HFFc6 (cell line): ENCODE data around the gene SPAG8. TPM values are rescaled to one million over a fixed set of nuclear protein-coding genes. Genes with fewer than 3 reads are reported as not detected.
A peak's percentile ranks its signal among the peaks of the same experiment; 100 is the strongest.

ENCODE experiments used
- DNase-seq: peaks from one replicate; pipeline ENCODE4 v3.0.0-alpha.2; 2018
- H3K27ac Mint-ChIP-seq: 2 replicates; pipeline ENCODE4 v1.8.0; 2020; ENCODE audit warnings: mild to moderate bottlenecking, mixed read lengths
- H3K27me3 Mint-ChIP-seq: 2 replicates; pipeline ENCODE4 v1.8.0; 2021; ENCODE audit warnings: mild to moderate bottlenecking, moderate library complexity, mixed read lengths; ENCODE audit not compliant: insufficient read depth
- H3K36me3 Mint-ChIP-seq: 2 replicates; pipeline ENCODE4 v1.8.0; 2021; ENCODE audit warnings: low read depth, mixed read lengths
- H3K4me1 Mint-ChIP-seq: 2 replicates; pipeline ENCODE4 v1.8.0; 2020; ENCODE audit warnings: low read depth, mixed read lengths
- H3K4me3 Mint-ChIP-seq: 2 replicates; pipeline ENCODE4 v1.8.0; 2020; ENCODE audit warnings: mild to moderate bottlenecking, moderate library complexity, mixed read lengths
- H3K9me3 Mint-ChIP-seq: 2 replicates; pipeline ENCODE4 v1.8.0; 2020; ENCODE audit warnings: mild to moderate bottlenecking, mixed read lengths
- long read RNA-seq: library from polyadenylated mRNA; unstranded; transcript quantifications from one replicate; pipeline ENCODE4 v2.0.0, GENCODE V29; 2019
- total RNA-seq, 6 experiments: library from RNA; stranded (reverse); fragmentation: NEBNext Ultra II Directional; extraction: Animal tissue kit (Norgen Biotek cat#: 25700); gene quantifications; 2 replicates in 1 of 6; 3 replicates in 5 of 6; pipeline ENCODE4 v1.2.3, GENCODE V29; 2021
- TF ChIP-seq, protein P1 (sequence below): fragments of 200-600 bp; sonication (generic); IDR thresholded peaks from 2 replicates; pipeline ENCODE4 v1.5.0; 2021; ENCODE audit warnings: antibody characterized with exemption, mild to moderate bottlenecking

Gene SPAG8, protein sequence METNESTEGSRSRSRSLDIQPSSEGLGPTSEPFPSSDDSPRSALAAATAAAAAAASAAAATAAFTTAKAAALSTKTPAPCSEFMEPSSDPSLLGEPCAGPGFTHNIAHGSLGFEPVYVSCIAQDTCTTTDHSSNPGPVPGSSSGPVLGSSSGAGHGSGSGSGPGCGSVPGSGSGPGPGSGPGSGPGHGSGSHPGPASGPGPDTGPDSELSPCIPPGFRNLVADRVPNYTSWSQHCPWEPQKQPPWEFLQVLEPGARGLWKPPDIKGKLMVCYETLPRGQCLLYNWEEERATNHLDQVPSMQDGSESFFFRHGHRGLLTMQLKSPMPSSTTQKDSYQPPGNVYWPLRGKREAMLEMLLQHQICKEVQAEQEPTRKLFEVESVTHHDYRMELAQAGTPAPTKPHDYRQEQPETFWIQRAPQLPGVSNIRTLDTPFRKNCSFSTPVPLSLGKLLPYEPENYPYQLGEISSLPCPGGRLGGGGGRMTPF
- total RNA-seq = 1 to 10 TPM in 4 of 6 experiments, under 1 TPM in 2; 0.80 to 1.7 (median 1.2) TPM
- long read RNA-seq = 0 reads

DNA sequence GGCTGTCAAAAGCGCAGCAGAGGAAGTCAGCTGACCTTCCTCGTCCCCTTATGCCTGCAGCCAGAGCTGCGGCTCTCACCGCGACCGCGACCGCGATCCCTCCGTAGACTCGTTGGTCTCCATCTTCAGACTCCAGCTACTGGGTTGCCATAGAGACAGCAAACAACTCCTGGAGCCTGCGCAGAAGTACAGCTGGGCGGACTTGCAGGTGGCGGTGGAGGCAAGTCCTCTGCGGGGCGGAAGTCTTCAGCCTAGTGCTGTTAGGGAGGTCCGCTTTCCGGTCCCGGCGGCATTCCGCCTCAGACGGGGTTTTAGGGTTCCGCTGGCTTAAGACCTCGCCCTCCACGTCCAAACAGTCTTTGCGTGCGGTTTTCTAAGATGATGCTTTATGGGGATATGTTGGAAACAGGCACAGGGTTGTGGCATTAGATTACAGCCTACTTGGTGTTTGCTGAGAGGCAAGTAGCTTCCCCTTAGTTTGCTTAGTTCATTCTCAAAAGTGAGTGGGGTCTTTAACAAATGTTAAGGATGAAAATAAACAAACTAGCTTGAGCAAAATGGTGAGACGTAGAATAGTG, at the start of gene SPAG8:
TSS of gene SPAG8 (minus strand) at position 238 of the 578 bp plus-strand sequence. CDS start at position 123, 115 bp downstream.
- Mint-ChIP-seq H3K27me3 (peaks cover 5% of the 10 kb centered on the region; the same call in 1 of the 2 replicates), H3K27ac (peak within 1 kb of the TSS; percentile 93), H3K4me3 (peak within 1 kb of the TSS; percentile 92), H3K36me3 (peaks cover 6% of the 10 kb centered on the region; the same call in 1 of the 2 replicates), H3K9me3 (no peaks in the 10 kb centered on the region), H3K4me1 (peaks cover 46% of the 10 kb centered on the region)
- DNase-seq = peak; percentile 99
- TF ChIP-seq, protein P1, sequence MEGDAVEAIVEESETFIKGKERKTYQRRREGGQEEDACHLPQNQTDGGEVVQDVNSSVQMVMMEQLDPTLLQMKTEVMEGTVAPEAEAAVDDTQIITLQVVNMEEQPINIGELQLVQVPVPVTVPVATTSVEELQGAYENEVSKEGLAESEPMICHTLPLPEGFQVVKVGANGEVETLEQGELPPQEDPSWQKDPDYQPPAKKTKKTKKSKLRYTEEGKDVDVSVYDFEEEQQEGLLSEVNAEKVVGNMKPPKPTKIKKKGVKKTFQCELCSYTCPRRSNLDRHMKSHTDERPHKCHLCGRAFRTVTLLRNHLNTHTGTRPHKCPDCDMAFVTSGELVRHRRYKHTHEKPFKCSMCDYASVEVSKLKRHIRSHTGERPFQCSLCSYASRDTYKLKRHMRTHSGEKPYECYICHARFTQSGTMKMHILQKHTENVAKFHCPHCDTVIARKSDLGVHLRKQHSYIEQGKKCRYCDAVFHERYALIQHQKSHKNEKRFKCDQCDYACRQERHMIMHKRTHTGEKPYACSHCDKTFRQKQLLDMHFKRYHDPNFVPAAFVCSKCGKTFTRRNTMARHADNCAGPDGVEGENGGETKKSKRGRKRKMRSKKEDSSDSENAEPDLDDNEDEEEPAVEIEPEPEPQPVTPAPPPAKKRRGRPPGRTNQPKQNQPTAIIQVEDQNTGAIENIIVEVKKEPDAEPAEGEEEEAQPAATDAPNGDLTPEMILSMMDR = no peak

DNA sequence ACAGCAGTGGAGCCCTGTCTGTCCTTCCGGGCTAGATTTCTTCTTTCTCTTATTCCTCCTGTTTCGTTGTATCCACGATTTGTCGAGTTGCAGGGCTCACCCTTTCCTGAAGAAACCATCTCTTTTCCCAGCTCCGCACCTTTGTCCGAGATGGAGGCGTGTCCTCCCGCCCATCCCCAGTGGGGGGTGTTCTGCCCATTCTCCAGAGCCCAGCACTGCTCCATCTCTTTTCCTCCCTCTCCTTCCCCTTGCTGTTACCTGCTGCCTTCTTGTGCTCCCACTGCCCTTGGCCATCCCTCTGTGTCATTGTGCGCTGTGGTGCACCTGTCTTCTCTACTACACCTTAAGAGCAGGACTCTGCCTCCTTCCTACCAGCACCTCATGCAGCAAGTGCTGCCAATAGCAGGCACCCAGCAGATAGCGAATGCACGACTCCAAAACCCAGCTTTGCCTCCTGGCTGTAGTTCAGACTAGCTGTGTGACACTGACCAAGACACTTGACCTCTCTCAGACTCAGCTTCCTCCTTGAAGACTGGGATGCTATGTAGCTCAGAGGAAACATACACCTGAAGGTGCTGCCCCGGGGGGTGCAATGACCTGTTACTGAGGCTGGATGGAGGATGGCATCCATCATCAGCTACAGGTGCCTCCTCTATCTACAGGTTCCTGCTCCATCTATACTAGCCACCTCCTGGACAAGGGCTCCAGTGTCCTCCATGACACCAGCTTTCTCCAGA, 49.3 kb upstream of the SPAG8 start:
- Mint-ChIP-seq H3K9me3 (no peaks in the 10 kb centered on the region), H3K4me3 (no peak overlapping the region), H3K27ac (no peak overlapping the region), H3K36me3 (no peaks in the 10 kb centered on the region), H3K4me1 (no peaks in the 10 kb centered on the region), H3K27me3 (peaks cover 37% of the 10 kb centered on the region)
- DNase-seq = no peak
- TF ChIP-seq, protein P1 = no peak

DNA sequence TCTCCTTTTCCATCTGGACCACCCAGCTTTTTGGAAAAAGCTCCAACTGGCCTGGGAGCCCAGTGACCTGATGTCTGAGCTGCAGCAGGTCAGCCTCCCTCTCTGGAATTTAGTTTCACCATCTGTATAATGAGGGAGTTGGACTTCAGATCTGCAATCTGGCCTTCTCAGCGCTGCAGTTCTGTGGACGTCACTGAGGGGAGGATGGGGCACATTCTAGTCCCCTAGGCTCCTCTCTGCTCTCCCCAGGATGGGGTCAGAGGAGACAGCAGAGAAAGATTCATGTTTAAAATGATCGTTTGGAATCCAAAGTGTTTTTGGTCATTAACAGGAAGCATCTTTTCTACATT, 47.9 kb upstream of the SPAG8 start:
- no peaks in the 10 kb centered on the region for H3K36me3 Mint-ChIP-seq
- H3K9me3 Mint-ChIP-seq = no peaks in the 10 kb centered on the region
- no peak overlapping the region for H3K4me3 Mint-ChIP-seq
- DNase-seq = no peak
- no peaks in the 10 kb centered on the region for H3K4me1 Mint-ChIP-seq
- TF ChIP-seq, protein P1 = no peak
- H3K27me3 Mint-ChIP-seq = peaks cover 43% of the 10 kb centered on the region
- H3K27ac Mint-ChIP-seq = no peak overlapping the region

DNA sequence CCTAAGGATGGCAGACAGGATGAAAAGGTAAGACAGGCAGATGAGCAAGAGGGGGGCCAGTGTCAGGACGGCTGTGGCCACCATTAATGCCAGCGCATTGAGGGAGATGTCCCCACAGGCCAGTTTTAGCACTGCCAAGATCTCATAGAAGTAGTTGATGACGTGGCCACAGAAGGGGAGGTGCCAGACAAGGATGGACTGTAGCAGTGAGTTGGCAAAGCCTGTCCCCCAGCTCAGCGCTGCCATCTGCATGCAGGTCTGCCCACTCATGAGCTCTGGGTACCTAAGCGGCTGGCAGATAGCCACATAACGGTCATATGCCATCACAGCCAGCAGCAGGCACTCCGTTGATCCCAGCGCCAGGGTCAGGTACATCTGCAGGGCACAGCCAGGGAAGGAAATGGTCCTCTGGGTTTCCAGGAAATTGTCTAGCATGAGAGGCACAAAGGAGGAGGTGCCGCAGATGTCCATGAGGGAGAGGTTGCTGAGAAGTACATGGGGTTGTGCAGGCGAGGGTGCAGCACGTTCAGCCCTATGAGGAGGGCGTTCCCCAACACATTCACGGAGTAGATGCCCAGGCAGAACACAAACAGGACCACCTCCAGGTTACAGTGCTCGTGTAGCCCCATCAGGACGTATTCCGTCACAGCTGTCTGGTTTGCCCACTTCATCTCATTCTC, 47.4 kb upstream of the SPAG8 start:
- no peaks in the 10 kb centered on the region for H3K36me3 Mint-ChIP-seq
- H3K9me3 Mint-ChIP-seq = no peaks in the 10 kb centered on the region
- H3K4me3 Mint-ChIP-seq = no peak overlapping the region
- no peak overlapping the region for H3K27ac Mint-ChIP-seq
- peak; percentile 58 for DNase-seq
- no peaks in the 10 kb centered on the region for H3K4me1 Mint-ChIP-seq
- TF ChIP-seq, protein P1 = peak; percentile 36; the same call in 1 of the 2 replicates
- peaks cover 43% of the 10 kb centered on the region for H3K27me3 Mint-ChIP-seq

DNA sequence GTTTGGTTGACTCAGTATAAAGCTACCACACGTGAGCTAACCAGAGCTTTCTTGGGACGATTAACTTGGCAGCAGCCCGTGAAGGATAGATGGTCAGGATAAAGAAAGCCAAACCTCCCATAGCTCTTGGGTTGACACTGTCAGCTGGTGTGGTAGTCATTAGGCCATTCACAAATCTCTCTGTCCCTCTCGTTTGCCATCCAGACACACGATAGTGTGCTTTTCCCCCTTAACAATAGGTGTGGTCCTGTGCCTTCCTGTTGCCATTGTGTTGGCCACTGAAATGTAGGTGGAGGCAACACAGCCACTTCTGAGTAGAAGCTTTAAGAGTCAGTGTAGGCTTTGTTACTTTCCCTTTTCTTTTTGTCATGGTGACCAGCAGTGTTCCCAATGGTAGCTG, 46.4 kb upstream of the SPAG8 start:
- H3K27me3 Mint-ChIP-seq = peaks cover 40% of the 10 kb centered on the region
- no peak for DNase-seq
- TF ChIP-seq, protein P1 = no peak
- no peaks in the 10 kb centered on the region for H3K36me3 Mint-ChIP-seq
- H3K9me3 Mint-ChIP-seq = no peaks in the 10 kb centered on the region
- H3K4me3 Mint-ChIP-seq = no peak overlapping the region
- no peaks in the 10 kb centered on the region for H3K4me1 Mint-ChIP-seq
- H3K27ac Mint-ChIP-seq = no peak overlapping the region
